GM19099 (cell line): ENCODE data around the gene PHACTR1.

Experiments used
- POLR2A ChIP-seq: IDR thresholded peaks from 3 replicates; pipeline ENCODE4 v1.6.1; 2011; ENCODE audit warnings: low read depth; ENCODE audit not compliant: insufficient read length; ENCODE audit errors: extremely low read depth

The PHACTR1 gene

GRCh38 chr6:13260101-13260598 is 543.6 kb downstream of the PHACTR1 start:
- TF ChIP-seq POLR2A: no peak

GRCh38 chr6:13260831-13261230 is 544.3 kb downstream of the PHACTR1 start:
- no peak for TF ChIP-seq POLR2A

DNA sequence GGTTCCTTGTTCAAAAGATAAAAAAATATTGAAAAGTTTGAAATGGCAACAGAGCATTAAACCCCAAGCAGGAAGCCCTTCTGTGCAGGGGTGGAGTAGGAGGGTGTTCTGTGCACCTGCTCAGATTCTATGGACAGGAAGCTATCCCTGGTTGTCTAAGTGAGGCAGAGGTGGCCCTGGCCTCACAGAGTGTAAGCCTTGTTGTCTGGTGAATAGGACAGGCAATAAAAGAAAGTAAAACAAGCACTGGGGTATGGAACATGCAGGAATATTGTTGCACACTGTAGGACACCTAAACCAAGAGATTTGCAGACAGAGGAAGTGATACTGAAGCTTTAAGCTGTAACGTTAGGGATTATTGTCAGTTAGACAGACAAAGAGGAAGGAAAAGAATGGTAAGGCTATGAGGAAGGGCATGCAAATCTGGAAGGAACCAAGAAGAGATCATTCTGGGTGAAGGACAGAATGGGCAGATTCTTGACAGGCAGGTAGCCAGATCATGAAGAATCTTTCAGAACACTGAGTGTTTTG is 545.0 kb downstream of the PHACTR1 start:
- TF ChIP-seq POLR2A: no peak

- no peak for TF ChIP-seq POLR2A
These were observed 546.0 kb downstream of the PHACTR1 start for GRCh38 chr6:13262302-13263230.

GRCh38 chr6:13263669-13264068 is 547.1 kb downstream of the PHACTR1 start:
- TF ChIP-seq POLR2A: no peak

DNA sequence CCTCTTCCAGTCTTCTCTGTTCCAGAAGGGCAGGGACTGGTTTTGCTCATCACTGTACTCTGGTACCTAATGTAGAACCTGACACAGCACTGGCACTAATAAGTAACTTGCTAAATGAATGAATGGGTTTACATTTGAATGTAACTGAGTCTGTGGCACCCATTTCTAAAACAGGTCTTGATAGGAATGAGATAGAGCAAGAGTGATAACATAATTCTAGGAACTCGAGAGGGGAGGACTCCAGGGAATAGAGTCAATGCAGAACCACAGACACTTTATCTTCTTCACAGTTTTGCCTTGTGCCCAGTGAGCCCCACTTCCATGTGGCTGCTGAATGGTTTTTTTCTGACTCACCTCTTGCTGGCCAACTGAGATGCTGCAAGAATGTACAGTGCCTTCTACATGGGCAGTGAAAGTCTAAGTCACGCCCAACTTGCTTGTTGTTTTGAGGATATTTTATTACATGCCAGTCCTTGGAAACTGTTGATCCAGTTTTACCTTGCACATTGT is 550.6 kb downstream of the PHACTR1 start:
- TF ChIP-seq POLR2A: no peak

GRCh38 chr6:13268913-13269518 is 552.4 kb downstream of the PHACTR1 start:
- TF ChIP-seq POLR2A: no peak

DNA sequence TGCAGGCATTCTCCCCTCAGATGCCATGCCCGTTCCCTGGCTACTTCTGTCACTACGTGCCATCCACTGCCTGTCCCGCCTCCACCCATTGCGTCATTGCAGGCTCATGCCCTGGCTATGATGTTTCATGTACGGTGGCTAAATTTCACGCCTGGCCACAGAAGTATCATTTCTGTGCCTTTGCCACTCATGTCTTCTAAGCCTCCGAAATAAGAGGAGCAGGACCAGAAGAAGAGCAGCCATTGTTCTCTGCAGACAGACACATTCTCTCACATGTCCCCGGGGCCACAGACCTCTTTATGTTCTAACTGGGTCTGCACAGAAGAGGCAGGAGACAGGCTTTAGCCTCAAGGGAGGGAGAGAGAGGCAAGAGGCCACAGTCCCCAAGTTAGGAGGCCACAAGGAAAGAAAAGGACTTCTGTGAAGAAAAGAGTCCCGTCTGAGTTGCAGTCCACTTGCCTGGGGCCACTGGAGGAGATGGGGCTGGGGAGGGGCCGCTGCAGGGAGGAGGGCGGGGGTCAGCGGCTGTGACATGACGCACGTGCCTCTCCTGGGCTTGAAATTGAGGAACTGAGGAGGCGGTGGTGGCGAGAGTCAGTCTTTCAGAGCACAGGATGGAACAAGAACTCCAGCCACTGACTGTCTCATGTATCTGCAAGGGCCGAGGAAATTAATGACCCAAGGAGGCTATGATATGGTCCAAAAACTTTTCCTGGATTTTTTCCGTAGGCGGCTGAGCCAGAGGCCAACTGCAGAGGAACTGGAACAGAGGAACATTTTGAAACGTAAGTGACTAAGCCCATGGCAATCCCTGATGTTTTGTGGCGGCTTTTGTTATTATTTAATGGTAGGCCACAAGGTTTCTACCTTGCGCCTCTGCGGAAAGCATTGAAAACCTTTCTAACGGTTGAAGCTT is 555.8 kb downstream of the PHACTR1 start:
- TF ChIP-seq POLR2A: peak; percentile 78

DNA sequence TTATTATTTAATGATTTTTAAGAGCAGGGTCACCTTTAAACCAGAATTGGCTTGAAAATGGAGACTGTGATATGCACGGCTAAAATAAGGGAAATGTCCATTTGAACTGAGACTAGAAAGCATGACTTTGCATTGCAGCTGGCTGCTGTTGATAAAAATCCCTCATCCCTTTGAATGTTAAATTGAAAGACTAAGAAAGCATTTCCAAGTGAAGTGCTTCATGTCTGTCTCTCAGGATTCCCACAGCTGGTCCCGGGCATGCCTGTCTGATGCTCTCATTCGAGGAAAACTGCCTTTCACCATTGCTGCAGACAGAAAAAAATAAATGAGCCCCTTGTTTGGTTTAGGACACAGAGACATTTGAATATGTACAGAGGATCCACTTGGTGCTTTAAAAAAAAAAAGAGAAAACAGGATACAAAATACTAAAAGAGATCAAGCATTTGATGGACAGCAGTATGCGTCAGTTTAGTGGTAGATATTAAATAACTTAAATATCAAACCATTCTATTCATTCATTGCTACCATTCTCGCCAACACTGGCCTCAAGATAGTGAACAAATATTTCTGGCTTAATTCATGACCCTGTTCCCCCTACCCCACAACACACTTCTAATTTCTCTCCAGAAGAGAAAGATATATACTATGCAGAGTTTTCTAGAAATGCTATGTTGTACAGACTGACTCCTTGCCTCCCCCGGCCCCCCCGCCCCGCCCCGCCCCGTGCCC is 556.8 kb downstream of the PHACTR1 start:
- no peak for TF ChIP-seq POLR2A

- TF ChIP-seq POLR2A: no peak
These were observed 557.6 kb downstream of the PHACTR1 start for GRCh38 chr6:13273931-13274706.

DNA sequence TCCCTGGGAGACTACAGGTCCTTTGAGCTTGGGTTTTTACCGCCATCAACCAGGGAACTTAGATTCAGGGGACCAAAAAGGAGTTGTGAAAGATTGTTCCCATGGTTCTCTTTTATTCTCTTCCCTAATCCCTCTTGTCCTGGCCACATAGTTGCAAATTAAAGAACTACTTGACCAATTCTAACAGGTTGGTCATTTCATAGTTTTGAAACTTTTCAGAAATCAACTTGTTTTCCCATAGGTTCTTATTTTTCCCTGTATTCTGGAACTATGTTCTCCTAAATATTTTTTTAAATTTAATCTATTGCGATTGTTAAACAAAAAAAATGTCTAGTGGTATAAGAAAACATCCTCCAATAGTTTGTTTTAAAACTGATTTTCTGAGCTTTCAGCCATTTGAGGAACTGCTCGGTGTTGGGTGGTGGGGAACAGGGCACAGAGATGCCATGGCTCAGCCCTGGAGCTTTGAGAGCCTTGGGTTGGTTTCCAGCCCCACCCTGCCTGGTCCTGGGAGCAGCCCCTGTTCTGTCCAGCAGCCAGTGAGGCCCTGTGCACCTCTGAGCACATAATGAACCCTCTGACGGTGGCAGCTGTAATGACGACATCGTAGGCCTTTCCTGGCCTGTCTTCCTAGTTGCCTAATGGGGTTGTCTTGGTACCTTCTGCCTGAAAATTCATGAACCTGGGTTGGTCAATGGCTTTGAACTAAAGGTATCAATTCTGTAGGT is 558.3 kb downstream of the PHACTR1 start:
- no peak for TF ChIP-seq POLR2A

DNA sequence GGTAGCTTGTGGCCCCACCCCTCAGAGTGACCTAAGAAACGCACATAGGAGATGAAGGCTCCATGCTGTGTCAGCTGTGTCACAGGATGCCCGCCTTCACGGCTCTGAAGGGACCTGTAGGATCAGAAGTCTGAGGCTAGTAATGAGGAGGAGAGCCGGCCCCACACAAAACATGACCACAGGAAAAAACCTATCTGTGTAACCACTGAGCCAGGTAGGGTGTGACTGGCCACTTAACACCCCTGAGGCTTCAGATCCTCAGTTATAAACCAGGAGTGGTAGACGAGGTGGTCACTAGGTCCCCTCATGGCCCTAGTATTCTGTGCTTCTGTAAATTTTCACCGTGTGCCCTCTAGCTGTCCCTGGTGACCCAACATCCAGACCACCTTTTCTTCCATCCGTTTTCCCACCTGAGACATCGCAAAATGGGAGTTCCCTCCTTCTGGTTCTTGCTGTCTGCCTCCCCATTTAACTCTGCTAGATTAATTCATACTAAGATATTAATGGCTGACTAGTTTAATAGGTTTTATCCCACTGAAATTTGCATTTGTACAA is 558.9 kb downstream of the PHACTR1 start:
- TF ChIP-seq POLR2A: no peak
